Thyroid gland (tissue), 4 donors: ENCODE measurements around the gene SOAT2. TPM values are rescaled to one million over a fixed set of nuclear protein-coding genes. Genes with fewer than 3 reads are reported as not detected.
A peak's percentile ranks its signal among the peaks of the same experiment; 100 is the strongest.

Experiments used
- DNase-seq, 2 donors: peaks; one replicate each; pipeline ENCODE4 v3.0.0-alpha.2; 2019
- H3K27ac ChIP-seq, 3 donors: fragments of 200-600 bp; sonication (generic); 1 replicate in 2 of 3; 2 replicates in 1 of 3; pipeline ENCODE4 v1.5.1; 2016 to 2019; ENCODE audit warnings: mild to moderate bottlenecking in 1 of 3, moderate library complexity in 1 of 3
- H3K27me3 ChIP-seq: fragments of 200-600 bp; sonication (generic); one replicate; pipeline ENCODE4 v1.5.1; 2019
- H3K36me3 ChIP-seq, 2 donors: fragments of 200-600 bp; sonication (generic); one replicate each; pipeline ENCODE4 v1.5.1; 2016 to 2019
- H3K4me1 ChIP-seq, 2 donors: fragments of 200-600 bp; sonication (generic); one replicate each; pipeline ENCODE4 v1.5.1; 2017 to 2019
- H3K4me3 ChIP-seq, 3 donors: fragments of 200-600 bp; sonication (generic); replicated peaks in 1 of 3; 1 replicate in 2 of 3; 2 replicates in 1 of 3; pipeline ENCODE4 v1.5.1; 2016; ENCODE audit warnings: mild to moderate bottlenecking in 1 of 3
- H3K9me3 ChIP-seq: fragments of 200-600 bp; sonication (generic); one replicate; pipeline ENCODE4 v1.5.1; 2017
- POLR2A ChIP-seq, 2 donors: fragments of 450-650 bp; IDR thresholded peaks; one replicate each; pipeline ENCODE4 v1.6.1; 2017; ENCODE audit warnings: antibody characterized with exemption in 2 of 2, mild to moderate bottlenecking in 2 of 2, moderate library complexity in 1 of 2
- WGBS, 2 donors: methylation state at CpG; one replicate each; pipeline ENCODE4 v1.1.5; 2017; 5-methylcytosine and 5-hydroxymethylcytosine counted together
- intact Hi-C: fragments of 100-400 bp; cut with DNase I; formaldehyde crosslinking; loops from one replicate; pipeline ENCODE4 v1.15.1; 2023
- total RNA-seq, 4 donors: library from RNA; depleted of rRNA; stranded (reverse); fragments of >200 nt; gene quantifications; one replicate each; pipeline ENCODE4 v1.2.3, GENCODE V29; 2016
- TF ChIP-seq, protein P1 (sequence below), 6 experiments: fragments of 200-600 bp in 3 of 6; fragments of 450-650 bp in 3 of 6; sonication (generic) in 3 of 6; IDR thresholded peaks; one replicate each; pipeline ENCODE4 v1.5.1; 2016 to 2019; ENCODE audit warnings: antibody characterized with exemption in 6 of 6, mild to moderate bottlenecking in 2 of 6, inconsistent platforms in 1 of 6, moderate library complexity in 1 of 6

The SOAT2 gene
- total RNA-seq, 4 donors from 2014 or later = 0.40 TPM; not detected in 3

DNA sequence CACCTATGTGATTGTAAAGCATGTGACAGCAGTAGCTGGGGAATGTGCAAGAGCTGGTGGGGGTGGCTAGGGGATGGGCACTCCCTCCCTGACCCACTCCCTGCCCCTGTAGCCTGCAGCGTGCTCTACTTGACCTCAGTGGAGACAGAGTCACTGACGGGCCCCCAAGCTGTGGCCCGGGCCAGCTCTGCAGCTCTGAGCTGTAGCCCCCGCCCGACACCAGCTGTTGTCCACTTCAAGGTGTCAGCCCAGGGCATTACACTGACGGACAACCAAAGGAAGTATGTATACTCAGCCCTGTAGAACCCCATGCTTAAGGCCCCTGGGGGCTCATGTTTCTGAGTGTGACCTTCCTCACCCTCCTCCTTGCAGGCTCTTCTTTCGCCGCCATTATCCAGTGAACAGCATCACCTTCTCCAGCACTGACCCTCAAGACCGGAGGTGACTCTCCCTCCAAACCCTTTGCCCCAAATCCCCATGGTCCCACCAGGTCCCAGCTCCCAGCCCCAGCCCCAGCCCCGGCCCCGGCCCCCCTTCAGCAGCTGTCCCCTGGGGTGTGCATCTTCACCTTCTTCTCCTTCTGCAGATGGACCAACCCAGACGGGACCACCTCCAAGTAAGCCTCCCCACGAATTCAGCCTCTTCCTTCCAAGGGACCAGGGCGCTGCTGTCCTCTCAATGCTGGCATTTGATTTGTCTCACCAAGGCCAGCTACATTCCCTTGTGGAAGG lies 40.1 kb upstream of the SOAT2 start:
- Histone ChIP-seq H3K36me3 (peaks cover 22 to 29% of the 10 kb centered on the region in 2 donors), H3K27me3 (no peaks in the 10 kb centered on the region), H3K4me3 (no peak overlapping the region), H3K27ac (peak overlapping the region in 2 of 3 donors; percentile 71 to 75), H3K4me1 (peaks cover 26 to 68% of the 10 kb centered on the region in 2 donors), H3K9me3 (no peaks in the 10 kb centered on the region)
- no peak for TF ChIP-seq POLR2A (IDR thresholded peaks at IDR 0.05)
- TF ChIP-seq, protein P1, sequence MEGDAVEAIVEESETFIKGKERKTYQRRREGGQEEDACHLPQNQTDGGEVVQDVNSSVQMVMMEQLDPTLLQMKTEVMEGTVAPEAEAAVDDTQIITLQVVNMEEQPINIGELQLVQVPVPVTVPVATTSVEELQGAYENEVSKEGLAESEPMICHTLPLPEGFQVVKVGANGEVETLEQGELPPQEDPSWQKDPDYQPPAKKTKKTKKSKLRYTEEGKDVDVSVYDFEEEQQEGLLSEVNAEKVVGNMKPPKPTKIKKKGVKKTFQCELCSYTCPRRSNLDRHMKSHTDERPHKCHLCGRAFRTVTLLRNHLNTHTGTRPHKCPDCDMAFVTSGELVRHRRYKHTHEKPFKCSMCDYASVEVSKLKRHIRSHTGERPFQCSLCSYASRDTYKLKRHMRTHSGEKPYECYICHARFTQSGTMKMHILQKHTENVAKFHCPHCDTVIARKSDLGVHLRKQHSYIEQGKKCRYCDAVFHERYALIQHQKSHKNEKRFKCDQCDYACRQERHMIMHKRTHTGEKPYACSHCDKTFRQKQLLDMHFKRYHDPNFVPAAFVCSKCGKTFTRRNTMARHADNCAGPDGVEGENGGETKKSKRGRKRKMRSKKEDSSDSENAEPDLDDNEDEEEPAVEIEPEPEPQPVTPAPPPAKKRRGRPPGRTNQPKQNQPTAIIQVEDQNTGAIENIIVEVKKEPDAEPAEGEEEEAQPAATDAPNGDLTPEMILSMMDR (IDR thresholded peaks at IDR 0.05) = no peak
- intact Hi-C loops = loop anchor here (10.0 kb wide), 1 partner anchor 132 kb away; no protein-coding TSS in a partner anchor
- DNase-seq = no peak
- 76 to 93% methylated on average over 10 to 11 of the region's 14 CpGs for WGBS, 2 donors

DNA sequence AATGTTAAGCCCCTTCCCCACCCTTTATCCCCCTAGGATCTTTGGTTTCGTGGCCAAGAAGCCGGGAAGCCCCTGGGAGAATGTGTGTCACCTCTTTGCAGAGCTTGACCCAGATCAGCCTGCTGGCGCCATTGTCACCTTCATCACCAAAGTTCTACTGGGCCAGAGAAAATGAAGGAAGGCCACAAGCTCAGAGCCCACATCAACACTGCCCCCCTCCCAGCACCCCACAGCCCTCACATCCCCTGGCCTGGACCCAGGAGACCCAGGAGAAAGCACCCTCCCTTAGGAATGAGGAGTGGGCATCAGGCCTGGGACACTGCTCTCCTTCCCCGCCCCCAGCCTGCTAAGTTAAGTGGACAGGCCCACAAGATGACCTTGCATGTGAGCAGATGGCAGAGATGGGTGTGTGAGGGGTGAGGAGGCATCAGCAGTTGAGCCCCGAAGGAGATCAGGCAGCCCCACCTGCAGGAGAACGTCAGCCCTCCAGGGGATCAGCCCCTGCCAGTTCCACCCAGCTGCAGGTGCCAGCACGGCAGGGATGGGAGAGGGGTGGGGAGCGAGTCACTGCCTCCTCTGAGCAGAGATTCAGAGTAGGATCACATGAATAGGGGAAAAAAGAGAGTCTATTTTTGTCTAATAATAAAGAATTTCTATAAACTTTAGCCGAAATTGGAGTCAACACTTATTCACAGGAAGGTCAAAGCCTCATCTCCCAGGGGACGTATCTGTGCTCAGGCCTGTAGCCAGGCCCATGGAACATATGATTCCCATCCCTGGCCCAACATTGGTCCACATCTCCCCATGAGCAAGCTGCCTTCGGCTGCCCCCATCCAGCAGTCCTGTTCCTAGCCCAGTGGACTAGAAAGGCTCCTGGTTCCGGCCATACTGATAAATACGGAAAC lies 39.3 kb upstream of the SOAT2 start:
- intact Hi-C loops = loop anchor here (2.0 to 10.0 kb wide), 2 partner anchors 33 to 131 kb away; partner anchors contain the start of gene IGFBP6
- DNase-seq = no peak
- no peaks in the 10 kb centered on the region for H3K9me3 ChIP-seq
- H3K27ac ChIP-seq = peak overlapping the region; percentile 28 to 75 (median 71)
- H3K36me3 ChIP-seq = peaks cover 15 to 24% of the 10 kb centered on the region in 2 donors
- TF ChIP-seq, protein P1 (IDR thresholded peaks at IDR 0.05) = no peak
- no peak for TF ChIP-seq POLR2A (IDR thresholded peaks at IDR 0.05)
- H3K4me3 ChIP-seq = no peak overlapping the region
- H3K4me1 ChIP-seq = peaks cover 26 to 71% of the 10 kb centered on the region in 2 donors
- 61 to 69% methylated on average over 12 to 13 of the region's 13 CpGs for WGBS, 2 donors
- no peaks in the 10 kb centered on the region for H3K27me3 ChIP-seq

DNA sequence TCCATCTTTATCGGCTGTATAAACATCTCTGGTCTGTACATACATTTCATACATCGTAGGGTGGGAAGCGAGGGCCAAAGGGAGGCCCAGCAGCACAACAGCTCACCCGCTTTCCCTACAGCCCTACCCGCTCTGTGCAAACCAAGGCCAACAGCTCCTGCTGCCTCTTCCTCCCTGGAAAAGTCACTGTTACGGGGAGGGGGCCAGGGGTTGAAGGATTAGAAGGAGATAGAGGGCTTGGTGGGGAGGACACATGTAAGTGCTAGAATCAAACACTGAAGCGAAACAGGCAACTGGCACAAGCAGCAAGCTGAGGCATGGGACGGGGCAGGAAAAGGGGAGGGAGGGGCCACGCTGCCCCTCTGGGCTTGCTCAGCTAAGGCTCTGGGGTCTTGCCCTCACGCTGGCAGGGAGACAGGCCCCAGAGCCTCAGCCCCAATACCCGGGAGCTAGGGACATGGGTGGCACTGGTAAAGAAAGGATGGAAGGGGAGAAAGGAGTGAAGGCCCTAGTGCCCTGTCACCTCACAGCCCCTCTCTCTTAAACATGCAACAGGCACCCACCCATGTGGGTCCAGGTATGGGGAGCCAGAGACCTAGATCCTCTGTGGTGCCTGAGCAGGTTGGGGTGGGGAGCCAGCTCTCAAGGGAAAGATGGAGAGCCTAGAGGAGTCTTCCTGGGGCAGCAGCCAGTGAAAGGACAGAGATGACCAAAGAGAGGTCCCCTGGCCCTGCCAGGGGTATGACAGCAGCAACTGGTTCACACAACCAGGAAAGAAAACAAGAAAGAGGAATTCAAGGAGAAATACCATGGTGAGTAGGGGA lies 38.5 kb upstream of the SOAT2 start:
- 75 to 86% methylated on average over 11 of the region's 11 CpGs for WGBS, 2 donors
- no peak for TF ChIP-seq POLR2A (IDR thresholded peaks at IDR 0.05)
- TF ChIP-seq, protein P1 (IDR thresholded peaks at IDR 0.05) = no peak
- H3K27ac ChIP-seq = peak overlapping the region; percentile 3 to 75 (median 71)
- H3K27me3 ChIP-seq = no peaks in the 10 kb centered on the region
- no peaks in the 10 kb centered on the region for H3K9me3 ChIP-seq
- no peak for DNase-seq
- peaks cover 26 to 76% of the 10 kb centered on the region in 2 donors for H3K4me1 ChIP-seq
- intact Hi-C loops = loop anchor here (2.0 to 10.0 kb wide), 2 partner anchors 32 to 130 kb away; partner anchors contain the start of gene IGFBP6
- no peak overlapping the region for H3K4me3 ChIP-seq
- H3K36me3 ChIP-seq = peaks cover 11 to 18% of the 10 kb centered on the region in 2 donors

DNA sequence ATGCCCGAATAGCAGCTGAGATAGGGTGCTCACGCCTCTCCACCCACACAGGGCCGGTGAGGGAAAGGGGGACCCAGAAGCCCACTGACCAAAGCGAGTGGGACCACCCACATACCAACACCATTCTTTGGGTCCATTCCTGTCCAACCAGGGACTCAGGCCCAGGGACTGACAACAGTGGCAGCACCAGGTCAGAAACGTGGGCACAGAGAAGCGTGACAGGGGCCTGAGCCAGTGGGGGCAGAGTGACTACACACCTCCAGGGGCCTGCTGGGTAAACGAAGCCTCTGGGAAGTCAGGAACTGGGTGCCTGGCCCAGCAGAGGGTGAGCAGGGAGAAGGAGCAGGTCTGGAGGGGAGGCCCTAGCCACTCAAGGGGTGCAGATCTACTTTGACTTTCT lies 37.8 kb upstream of the SOAT2 start:
- intact Hi-C loops = loop anchor here (2.0 to 10.0 kb wide), 2 partner anchors 31 to 129 kb away; partner anchors contain the start of gene IGFBP6
- 76 to 79% methylated on average over 3 to 7 of the region's 7 CpGs for WGBS, 2 donors
- Histone ChIP-seq H3K4me1 (peaks cover 26 to 76% of the 10 kb centered on the region in 2 donors), H3K4me3 (no peak overlapping the region), H3K27me3 (no peaks in the 10 kb centered on the region), H3K27ac (peak overlapping the region in 2 of 3 donors; percentile 71 to 75), H3K36me3 (peaks cover 11 to 16% of the 10 kb centered on the region in 2 donors), H3K9me3 (no peaks in the 10 kb centered on the region)
- TF ChIP-seq, protein P1 (IDR thresholded peaks at IDR 0.05) = no peak
- no peak for TF ChIP-seq POLR2A (IDR thresholded peaks at IDR 0.05)
- DNase-seq = no peak
